ENCODE results near the gene RPP25. TPM values are rescaled to one million over a fixed set of nuclear protein-coding genes. Genes with fewer than 3 reads are reported as not detected.

Gene RPP25
- total and polyA plus RNA-seq, 10 of the 15 experiments (the other 5 are each of a cell fraction or from before 2014, with no cell fraction given), result 0.41 to 10.8 (median 4.7) TPM

DNA sequence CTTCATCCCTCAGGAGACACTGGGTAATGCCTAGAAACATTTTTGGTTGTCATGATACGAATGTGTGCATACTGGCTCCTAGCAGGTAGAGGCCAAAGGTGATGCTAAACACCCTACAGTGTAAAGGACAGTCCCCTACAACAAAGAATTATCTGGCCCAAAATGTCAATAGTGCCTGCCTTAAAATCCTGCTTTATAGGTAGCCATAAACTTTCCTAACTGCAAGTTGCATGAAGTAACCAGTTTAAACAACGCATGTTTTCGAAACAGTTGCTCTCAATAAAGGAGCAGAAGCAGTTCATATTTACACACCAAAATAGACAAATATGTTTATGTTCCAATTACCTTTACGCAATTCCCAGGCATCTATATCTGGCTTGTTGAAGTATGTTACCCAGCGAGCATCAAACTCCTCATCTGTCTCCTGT lies 27.8 kb downstream of the RPP25 start:
- 91% methylated on average over 5 of the region's 5 CpGs for WGBS (ENCODE audit: insufficient coverage, insufficient replicate concordance, low lambda C conversion rate, missing lambda C conversion rate)
- peaks cover 3 to 29% of the 10 kb centered on the region in 2 experiments for H3K36me3 ChIP-seq (ENCODE audit: control insufficient read depth in 2 of 2, insufficient read depth in 2 of 2, low read length in 1 of 2)
- BruUV-seq (replicated peaks), result TSS peak; percentile 30

More for the DNA sequence above, 27.8 kb downstream of the RPP25 start:
- ChIA-PET RAD21 (ENCODE audit: unreplicated experiment) (no interaction called here), POLR2A (no interaction called here), SMC1A (ENCODE audit: uncharacterized antibody, unreplicated experiment) (no interaction called here), CTCF (no interaction called here)
- Histone ChIP-seq H4K20me1 (ENCODE audit: control insufficient read depth, insufficient read depth) (no peaks in the 10 kb centered on the region), H3K4me2 (ENCODE audit: control insufficient read depth, insufficient read depth) (no peak overlapping the region), H3K4me1 (ENCODE audit: control insufficient read depth, insufficient read depth, low read length) (peaks cover 12% of the 10 kb centered on the region), H2AFZ (ENCODE audit: control insufficient read depth, low read depth, low read length) (no peak overlapping the region), H3K79me2 (ENCODE audit: control insufficient read depth, insufficient read depth, low read length) (peaks cover 40% of the 10 kb centered on the region), H3K4me3 (no peak overlapping the region), H3K27ac (ENCODE audit: control insufficient read depth, insufficient read depth) (no peak overlapping the region), H3K9ac (ENCODE audit: control insufficient read depth, insufficient read depth, low read length) (no peak overlapping the region), H3K27me3 (replicated peaks in 1 of 2; ENCODE audit: control insufficient read depth in 2 of 2, insufficient read depth in 2 of 2, low read length in 1 of 2) (no peaks in the 10 kb centered on the region), H3K9me3 (replicated peaks; ENCODE audit: control insufficient read depth, insufficient read depth, low read length) (no peaks in the 10 kb centered on the region)
- intact Hi-C loops (cut with micrococcal nuclease; ENCODE audit: unreplicated experiment), result no loop called here
- FAIRE-seq (no peak), DNase-seq (ENCODE audit: low read depth, low spot score) (no peak), ATAC-seq (no peak)
- no peak for TF ChIP-seq STAT3 (IDR thresholded peaks at IDR 0.05; ENCODE audit: low read depth, low read length)
- no peak for TF ChIP-seq ETV6 (conservative IDR thresholded peaks at IDR 0.05 in 1 of 2, IDR thresholded peaks at IDR 0.05 in 1 of 2; ENCODE audit: borderline replicate concordance in 1 of 2, low read depth in 1 of 2)
- TF ChIP-seq SIX5 (IDR thresholded peaks at IDR 0.05; ENCODE audit: low read depth, low read length, severe bottlenecking), result no peak
- TF ChIP-seq SIN3A (IDR thresholded peaks at IDR 0.05; ENCODE audit: low read depth, low read length), result no peak
- no peak for TF ChIP-seq CBFB (IDR thresholded peaks at IDR 0.05; ENCODE audit: low read depth)
- TF ChIP-seq, protein P1, sequence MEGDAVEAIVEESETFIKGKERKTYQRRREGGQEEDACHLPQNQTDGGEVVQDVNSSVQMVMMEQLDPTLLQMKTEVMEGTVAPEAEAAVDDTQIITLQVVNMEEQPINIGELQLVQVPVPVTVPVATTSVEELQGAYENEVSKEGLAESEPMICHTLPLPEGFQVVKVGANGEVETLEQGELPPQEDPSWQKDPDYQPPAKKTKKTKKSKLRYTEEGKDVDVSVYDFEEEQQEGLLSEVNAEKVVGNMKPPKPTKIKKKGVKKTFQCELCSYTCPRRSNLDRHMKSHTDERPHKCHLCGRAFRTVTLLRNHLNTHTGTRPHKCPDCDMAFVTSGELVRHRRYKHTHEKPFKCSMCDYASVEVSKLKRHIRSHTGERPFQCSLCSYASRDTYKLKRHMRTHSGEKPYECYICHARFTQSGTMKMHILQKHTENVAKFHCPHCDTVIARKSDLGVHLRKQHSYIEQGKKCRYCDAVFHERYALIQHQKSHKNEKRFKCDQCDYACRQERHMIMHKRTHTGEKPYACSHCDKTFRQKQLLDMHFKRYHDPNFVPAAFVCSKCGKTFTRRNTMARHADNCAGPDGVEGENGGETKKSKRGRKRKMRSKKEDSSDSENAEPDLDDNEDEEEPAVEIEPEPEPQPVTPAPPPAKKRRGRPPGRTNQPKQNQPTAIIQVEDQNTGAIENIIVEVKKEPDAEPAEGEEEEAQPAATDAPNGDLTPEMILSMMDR (IDR thresholded peaks at IDR 0.05 in 2 of 3, conservative IDR thresholded peaks at IDR 0.05 in 1 of 3; ENCODE audit: control insufficient read depth in 2 of 3, extremely low read depth in 1 of 3, insufficient read depth in 1 of 3, low read depth in 3 of 3, low read length in 3 of 3), result no peak
- TF ChIP-seq TAF1 (IDR thresholded peaks at IDR 0.05; ENCODE audit: borderline replicate concordance, low read depth, low read length), result no peak
- no peak for TF ChIP-seq RUNX3 (IDR thresholded peaks at IDR 0.05; ENCODE audit: low read length)
- TF ChIP-seq CREM (IDR thresholded peaks at IDR 0.05; ENCODE audit: low read depth), result no peak
- no peak for TF ChIP-seq YY1 (IDR thresholded peaks at IDR 0.05; ENCODE audit: low read depth, low read length)
- no peak for TF ChIP-seq MLLT1 (IDR thresholded peaks at IDR 0.05)
- no peak for TF ChIP-seq PAX5 (IDR thresholded peaks at IDR 0.05; ENCODE audit: borderline replicate concordance, low read depth, low read length)
- in situ Hi-C loops (cut with MboI), result no loop called here

All from GM12878 (cell line).